A549 (cell line): ENCODE results near the gene SYT1. TPM values are rescaled to one million over a fixed set of nuclear protein-coding genes. Genes with fewer than 3 reads are reported as not detected.
A peak's percentile ranks its signal among the peaks of the same experiment; 100 is the strongest.
"Not testable (repeated sequence)": the region's sequence is repeated elsewhere in the genome, so short reads cannot be mapped to it uniquely, and the experiment has no call there.

Experiments used
- ATAC-seq, 2 experiments: fragments of 200-7000 bp in 1 of 2; fragments of >200 bp in 1 of 2; cut with Nextera tagmentation in 1 of 2; cut with Tn5 transposase in 1 of 2; 3 replicates each; pipeline versions ENCODE4 v1.8.0 to v1.9.1; 2018 to 2020; ENCODE audit warnings: mild to moderate bottlenecking in 1 of 2, moderate library complexity in 1 of 2
- CTCF ChIA-PET: fragments of 300-600 bp; sonication (Branson Sonifier 250); formaldehyde crosslinking; extraction: SDS; loops from one replicate; lab custom pipeline; 2021; ENCODE audit warnings: antibody characterized with exemption, inconsistent platforms; lab: Yijun Ruan, JAX
- POLR2A ChIA-PET: fragments of 350-600 bp; formaldehyde crosslinking; extraction: SDS; loops from one replicate; lab custom pipeline; 2021; ENCODE audit warnings: antibody characterized with exemption, inconsistent platforms; lab: Yijun Ruan, JAX
- DNase-seq, 2 experiments: peaks; one replicate each; pipeline versions ENCODE4 v3.0.0 to v3.0.0-alpha.2; 2011 to 2016; ENCODE audit warnings: low read depth in 1 of 2, low spot score in 1 of 2
- FAIRE-seq: peaks from 2 replicates; lab custom pipeline; 2011; peaks lifted over from hg19 to GRCh38; lab: Jason Lieb, UNC
- H3K27ac ChIP-seq, 2 experiments: fragments of >200 bp; sonication (Bioruptor Twin); formaldehyde crosslinking; 3 replicates each; pipeline ENCODE4 v1.5.1; 2016 to 2017
- H3K4me1 ChIP-seq: fragments of >200 bp; sonication (Bioruptor Twin); formaldehyde crosslinking; 3 replicates; pipeline ENCODE4 v1.6.1; 2016
- H3K4me2 ChIP-seq: fragments of >200 bp; sonication (Bioruptor Twin); formaldehyde crosslinking; 3 replicates; pipeline ENCODE4 v1.6.1; 2016
- H3K4me3 ChIP-seq: fragments of >200 bp; sonication (Bioruptor Twin); formaldehyde crosslinking; 3 replicates; pipeline ENCODE4 v1.5.1; 2016
- H3K9me3 ChIP-seq: fragments of >200 bp; sonication (Bioruptor Twin); formaldehyde crosslinking; 3 replicates; pipeline ENCODE4 v1.6.1; 2016
- ATOH8 ChIP-seq: fragments of 250-450 bp; sonication (Bioruptor Pico); IDR thresholded peaks from 2 replicates; pipeline ENCODE4 v1.5.0; 2020; ENCODE audit warnings: low read depth, mild to moderate bottlenecking, moderate library complexity
- CBX8 ChIP-seq: fragments of 200-600 bp; sonication (generic); IDR thresholded peaks from 2 replicates; pipeline ENCODE4 v1.6.1; 2016
- CHD2 ChIP-seq: fragments of 150-350 bp; IDR thresholded peaks from 2 replicates; pipeline ENCODE4 v1.6.1; 2014; ENCODE audit warnings: low read length; ENCODE audit not compliant: partially characterized antibody
- CTCF ChIP-seq: fragments of >200 bp; sonication (Bioruptor Twin); formaldehyde crosslinking; IDR thresholded peaks from 3 replicates; pipeline ENCODE4 v1.5.1; 2016
- EHF ChIP-seq: fragments of 250-450 bp; sonication (Bioruptor Pico); IDR thresholded peaks from 2 replicates; pipeline ENCODE4 v1.5.0; 2020; ENCODE audit warnings: mild to moderate bottlenecking
- ELK1 ChIP-seq: fragments of 150-350 bp; IDR thresholded peaks from 2 replicates; pipeline ENCODE4 v1.6.1; 2014; ENCODE audit warnings: low read depth, mild to moderate bottlenecking, low read length
- EP300 ChIP-seq, 2 experiments: fragments of >200 bp; sonication (Bioruptor Twin); formaldehyde crosslinking; IDR thresholded peaks; 2 replicates in 1 of 2; 3 replicates in 1 of 2; pipeline ENCODE4 v1.6.1; 2016 to 2017
- FOSL2 ChIP-seq, 2 experiments: fragments of 450-650 bp in 1 of 2; fragments of >200 bp in 1 of 2; sonication (Bioruptor Twin) in 1 of 2; formaldehyde crosslinking; IDR thresholded peaks; 2 replicates each; pipeline versions ENCODE4 v1.5.0 to v1.6.1; 2016 to 2020; ENCODE audit warnings: mild to moderate bottlenecking in 1 of 2, moderate library complexity in 1 of 2
- HES2 ChIP-seq: fragments of >200 bp; sonication (Bioruptor Twin); formaldehyde crosslinking; IDR thresholded peaks from 2 replicates; pipeline ENCODE4 v1.6.1; 2016
- JUNB ChIP-seq: fragments of >200 bp; sonication (Bioruptor Twin); formaldehyde crosslinking; IDR thresholded peaks from 2 replicates; pipeline ENCODE4 v1.6.1; 2016
- MAX ChIP-seq: IDR thresholded peaks from 2 replicates; pipeline ENCODE4 v1.6.1; 2012
- MAZ ChIP-seq: fragments of 150-350 bp; IDR thresholded peaks from 2 replicates; pipeline ENCODE4 v1.6.1; 2014; ENCODE audit warnings: antibody characterized with exemption, low read depth, low read length, borderline replicate concordance
- PHF8 ChIP-seq: fragments of 200-600 bp; sonication (generic); IDR thresholded peaks from 2 replicates; pipeline ENCODE4 v1.6.1; 2016; ENCODE audit warnings: low read depth, mild to moderate bottlenecking, antibody characterized with exemption, moderate library complexity, borderline replicate concordance
- POLR2A ChIP-seq: IDR thresholded peaks from 2 replicates; pipeline ENCODE4 v1.6.1; 2012; ENCODE audit warnings: mild to moderate bottlenecking, low read length
- POLR2AphosphoS2 ChIP-seq: conservative IDR thresholded peaks from 2 replicates; pipeline ENCODE4 v1.6.1; 2012; ENCODE audit warnings: low read length, improper control_type of control experiment, inconsistent platforms
- RCOR1 ChIP-seq: fragments of 150-350 bp; IDR thresholded peaks from 2 replicates; pipeline ENCODE4 v1.6.1; 2014; ENCODE audit warnings: antibody characterized with exemption, low read length, low read depth
- RFX5 ChIP-seq: fragments of 450-650 bp; IDR thresholded peaks from 2 replicates; pipeline ENCODE4 v1.7.1; 2014; ENCODE audit warnings: antibody characterized with exemption, mild to moderate bottlenecking, moderate library complexity
- RNF2 ChIP-seq: fragments of 200-600 bp; sonication (generic); IDR thresholded peaks from 2 replicates; pipeline ENCODE4 v1.6.1; 2016; ENCODE audit warnings: low read depth, mild to moderate bottlenecking, antibody characterized with exemption, moderate library complexity, borderline replicate concordance
- SMC3 ChIP-seq: fragments of >200 bp; sonication (Bioruptor Twin); formaldehyde crosslinking; IDR thresholded peaks from 3 replicates; pipeline ENCODE4 v1.6.1; 2018; ENCODE audit warnings: inconsistent platforms
- SREBF2 ChIP-seq: fragments of 450-650 bp; IDR thresholded peaks from 2 replicates; pipeline ENCODE4 v1.6.1; 2014; ENCODE audit warnings: mild to moderate bottlenecking, moderate library complexity
- TFCP2L1 ChIP-seq: fragments of 250-450 bp; sonication (Bioruptor Pico); IDR thresholded peaks from 2 replicates; pipeline ENCODE4 v1.5.0; 2021; ENCODE audit warnings: mild to moderate bottlenecking
- WGBS: methylation state at CpG from one replicate; pipeline ENCODE4 v1.1.6; 2017; ENCODE audit errors: missing lambda C conversion rate; 5-methylcytosine and 5-hydroxymethylcytosine counted together
- polyA plus RNA-seq, 4 experiments: library from polyadenylated mRNA; depleted of rRNA in 3 of 4; stranded (reverse); fragments of >200 nt; fragmentation: RNase III in 1 of 4; extraction: RNeasy Plus Mini Kit Qiagen cat#74134 plus additional on column Dnase treatment in 1 of 4; gene quantifications; 2 replicates in 3 of 4; 3 replicates in 1 of 4; pipeline ENCODE4 v1.2.3, GENCODE V29; 2011 to 2017

Gene SYT1
- polyA plus RNA-seq, 2 of the 4 experiments (the other 2 are of a cell fraction): 11.7 to 39.6 TPM

- TF ChIP-seq ATOH8 (CRISPR knock-in tag) (no peak), RCOR1 (no peak), POLR2A (no peak), FOSL2 (IDR thresholded peaks at IDR 0.05) (peak; percentile 71), FOSL2 (CRISPR knock-in tag; IDR thresholded peaks at IDR 0.05) (peak; percentile 99), SREBF2 (no peak), EHF (CRISPR knock-in tag) (no peak), ELK1 (no peak), MAX (peak; percentile 81; the same call in 1 of the 2 replicates), CHD2 (no peak), JUNB (peak; percentile 93), SMC3 (peak; percentile 37; the same call in 2 of the 3 replicates), CBX8 (no peak), RFX5 (no peak)
These were observed 559.6 kb downstream of the SYT1 start (continued) for GRCh38 chr12:79424109-79424721.

- ATAC-seq: no peak
These were observed 561.5 kb downstream of the SYT1 start for GRCh38 chr12:79426121-79426520.

GRCh38 chr12:79426744-79427143 lies 562.2 kb downstream of the SYT1 start:
- CTCF ChIA-PET: interaction anchor here (0.7 to 1.3 kb wide), 3 partner anchors 9 to 19 kb away, joined by 3 to 4 read pairs (median 4); no protein-coding TSS in a partner anchor
- FAIRE-seq, DNase-seq, POLR2A ChIA-PET, ATAC-seq, H3K4me2 ChIP-seq, H3K27ac ChIP-seq, H3K4me3 ChIP-seq, H3K9me3 ChIP-seq: not testable (repeated sequence)
- H3K4me1 ChIP-seq: peaks cover 43% of the 10 kb centered on the region
- 89% methylated on average over 3 of the region's 3 CpGs for WGBS

More at GRCh38 chr12:79426121-79426520, 561.5 kb downstream of the SYT1 start:
- POLR2A ChIA-PET: no interaction called here
- CTCF ChIA-PET: interaction anchor here (0.7 to 1.3 kb wide), 2 partner anchors 9 to 18 kb away, joined by 3 to 4 read pairs; no protein-coding TSS in a partner anchor
- H3K4me3 ChIP-seq: no peak overlapping the region
- FAIRE-seq (no peak), DNase-seq (no peak)
- peak overlapping the region; percentile 39 to 66; a peak in 3 of 6 replicates for H3K27ac ChIP-seq
- H3K9me3 ChIP-seq: no peaks in the 10 kb centered on the region
- H3K4me2 ChIP-seq: no peak overlapping the region
- no peak for TF ChIP-seq HES2
- no peak for TF ChIP-seq CTCF
- TF ChIP-seq PHF8: no peak
- TF ChIP-seq RNF2: no peak
- no peak for TF ChIP-seq MAZ
- no peak for TF ChIP-seq POLR2AphosphoS2
- no peak for TF ChIP-seq ELK1
- TF ChIP-seq TFCP2L1 (CRISPR knock-in tag): no peak
- TF ChIP-seq EP300 (IDR thresholded peaks at IDR 0.05): no peak
- H3K4me1 ChIP-seq: peaks cover 49% of the 10 kb centered on the region
